K562 (cell line): ENCODE measurements around the gene VANGL1. TPM values are rescaled to one million over a fixed set of nuclear protein-coding genes. Genes with fewer than 3 reads are reported as not detected.
A peak's percentile ranks its signal among the peaks of the same experiment; 100 is the strongest.

Experiments used
- CGGBP1 ChIP-seq: fragments of 250-450 bp; sonication (Bioruptor Pico); IDR thresholded peaks from 2 replicates; pipeline ENCODE4 v1.9.0; 2021; ENCODE audit warnings: mild to moderate bottlenecking
- EGR1 ChIP-seq: fragments of 450-650 bp; conservative IDR thresholded peaks from 2 replicates; pipeline ENCODE4 v1.6.1; 2017; ENCODE audit warnings: mild to moderate bottlenecking
- FOSL1 ChIP-seq: fragments of 200-800 bp; sonication (Bioruptor generic); conservative IDR thresholded peaks from 2 replicates; pipeline ENCODE4 v1.6.1; 2016; ENCODE audit warnings: missing genetic modification characterization, missing compliant biosample characterization
- HDAC1 ChIP-seq, 2 experiments: fragments of 450-650 bp; IDR thresholded peaks; 2 replicates each; pipeline ENCODE4 v1.6.1; 2016 to 2017; ENCODE audit warnings: inconsistent platforms in 1 of 2, mild to moderate bottlenecking in 1 of 2, moderate library complexity in 1 of 2
- KLF1 ChIP-seq: fragments of 450-650 bp; IDR thresholded peaks from 2 replicates; pipeline ENCODE4 v1.6.1; 2016; ENCODE audit warnings: missing genetic modification characterization, missing compliant biosample characterization
- LCOR ChIP-seq: sonication (generic); formaldehyde crosslinking; IDR thresholded peaks from 2 replicates; pipeline ENCODE4 v1.8.0; 2022; ENCODE audit warnings: mild to moderate bottlenecking, missing genetic modification reagents
- MED1 ChIP-seq: sonication (generic); formaldehyde crosslinking; IDR thresholded peaks from 2 replicates; pipeline ENCODE4 v1.8.1; 2023; ENCODE audit warnings: missing genetic modification reagents, borderline replicate concordance
- MYBL2 ChIP-seq, 2 experiments: fragments of 450-650 bp in 1 of 2; sonication (generic) in 1 of 2; formaldehyde crosslinking in 1 of 2; IDR thresholded peaks; 2 replicates each; pipeline versions ENCODE4 v1.6.1 to v1.8.1; 2017 to 2022; ENCODE audit warnings: borderline replicate concordance in 1 of 2, inconsistent platforms in 1 of 2, low read depth in 1 of 2, mild to moderate bottlenecking in 1 of 2, missing genetic modification reagents in 1 of 2, moderate library complexity in 1 of 2
- NR3C1 ChIP-seq: sonication (generic); formaldehyde crosslinking; IDR thresholded peaks from 2 replicates; pipeline ENCODE4 v1.8.1; 2022; ENCODE audit warnings: missing genetic modification reagents
- PHTF2 ChIP-seq: fragments of 250-450 bp; sonication (Bioruptor Pico); IDR thresholded peaks from 2 replicates; pipeline ENCODE4 v1.5.0; 2021; ENCODE audit warnings: mild to moderate bottlenecking
- POLR2AphosphoS2 ChIP-seq: IDR thresholded peaks from 2 replicates; pipeline ENCODE4 v1.6.1; 2012; ENCODE audit warnings: low read length, improper control_type of control experiment
- RAD21 ChIP-seq, 2 experiments: fragments of 250-450 bp in 1 of 2; fragments of 450-650 bp in 1 of 2; sonication (Bioruptor Pico) in 1 of 2; formaldehyde crosslinking in 1 of 2; IDR thresholded peaks in 1 of 2; conservative IDR thresholded peaks in 1 of 2; 2 replicates each; pipeline versions ENCODE4 v1.4.0 to v1.8.0; 2020 to 2022; ENCODE audit warnings: mild to moderate bottlenecking in 2 of 2, moderate library complexity in 1 of 2
- RREB1 ChIP-seq: fragments of 250-450 bp; sonication (Bioruptor Pico); IDR thresholded peaks from 2 replicates; pipeline ENCODE4 v1.4.0; 2020
- SMARCA4 ChIP-seq: fragments of 450-650 bp; IDR thresholded peaks from 2 replicates; pipeline ENCODE4 v1.6.1; 2016
- SRSF9 ChIP-seq: fragments of 200-400 bp; formaldehyde crosslinking; IDR thresholded peaks from 2 replicates; pipeline ENCODE4 v1.6.1; 2017; ENCODE audit warnings: low read depth, low read length, borderline replicate concordance
- SUPT5H ChIP-seq: fragments of 450-650 bp; IDR thresholded peaks from 2 replicates; pipeline ENCODE4 v1.6.1; 2016
- TCF7 ChIP-seq: sonication (generic); IDR thresholded peaks from 2 replicates; pipeline ENCODE4 v1.6.1; 2016; ENCODE audit warnings: antibody characterized with exemption, borderline replicate concordance
- TFAP4 ChIP-seq: sonication (generic); formaldehyde crosslinking; IDR thresholded peaks from 2 replicates; pipeline ENCODE4 v1.8.0; 2022; ENCODE audit warnings: missing genetic modification reagents, mild to moderate bottlenecking, moderate library complexity, borderline replicate concordance
- U2AF2 ChIP-seq: fragments of 200-400 bp; formaldehyde crosslinking; optimal IDR thresholded peaks from 2 replicates; pipeline ENCODE3; 2017; ENCODE audit warnings: low read depth, mild to moderate bottlenecking, low read length
- ZNF146 ChIP-seq: IDR thresholded peaks from one replicate; pipeline ENCODE4 v1.6.1; 2018; ENCODE audit warnings: missing compliant biosample characterization; ENCODE audit not compliant: unreplicated experiment
- ZNF224 ChIP-seq: sonication (generic); formaldehyde crosslinking; IDR thresholded peaks from 2 replicates; pipeline ENCODE4 v1.8.0; 2022; ENCODE audit warnings: mild to moderate bottlenecking, missing genetic modification reagents
- ZNF431 ChIP-seq: sonication (generic); formaldehyde crosslinking; IDR thresholded peaks from 2 replicates; pipeline ENCODE4 v1.8.0; 2022; ENCODE audit warnings: mild to moderate bottlenecking, missing genetic modification reagents
- ZNF79 ChIP-seq: fragments of 250-450 bp; sonication (Bioruptor Pico); IDR thresholded peaks from 2 replicates; pipeline ENCODE4 v1.4.0; 2020; ENCODE audit warnings: low read depth, mild to moderate bottlenecking, moderate library complexity
- polyA plus RNA-seq, 8 experiments: library from polyadenylated mRNA; depleted of rRNA in 4 of 8; stranded (reverse) in 5 of 8; unstranded in 3 of 8; fragments of >200 nt; fragmentation: Nextera tagmentation in 2 of 8; fragmentation: Illumina TruSeq in 1 of 8; extraction: Ambion mirVana in 2 of 8; extraction: Trizol in 1 of 8; gene quantifications; 2 replicates each; pipeline versions ENCODE4 v1.2.1 to v1.2.3, GENCODE V29; 2011 to 2014; ENCODE audit warnings: inconsistent platforms in 1 of 8, missing spikeins in 1 of 8
- total RNA-seq, 7 experiments: library from RNA; depleted of rRNA in 6 of 7; stranded (reverse); fragments of >200 nt in 6 of 7; fragmentation: Illumina TruSeq in 2 of 7; extraction: Trizol in 2 of 7; gene quantifications; 2 replicates each; pipeline versions ENCODE4 v1.2.1 to v1.2.3, GENCODE V29; 2011 to 2021; ENCODE audit warnings: low replicate concordance in 1 of 7

VANGL1 gene
- total and polyA plus RNA-seq, 9 of the 15 experiments (the other 6 are each of a cell fraction or from before 2014, with no cell fraction given) = 0.90 to 12.8 (median 9.6) TPM

GRCh38 chr1:115669002-115669673 is 27.4 kb downstream of the VANGL1 start (continued):
- TF ChIP-seq ZNF79 (CRISPR knock-in tag) (no peak), MYBL2 (IDR thresholded peaks at IDR 0.05; ENCODE audit: low read depth) (no peak), MYBL2 (CRISPR knock-in tag; IDR thresholded peaks at IDR 0.05; ENCODE audit: borderline replicate concordance) (no peak), ZNF146 (no peak), EGR1 (peak; percentile 60; the same call in 1 of the 2 replicates), SMARCA4 (peak; percentile 89), RAD21 (CRISPR knock-in tag; conservative IDR thresholded peaks at IDR 0.05 in 1 of 2, IDR thresholded peaks at IDR 0.05 in 1 of 2) (0 out of 4 replicates have a peak, but pooled peaks of 1 of the 2 experiments have one; percentile 3), SRSF9 (no peak), KLF1 (tag) (no peak), MED1 (CRISPR knock-in tag) (no peak), ZNF224 (no peak), ZNF431 (no peak), RREB1 (CRISPR knock-in tag) (no peak), NR3C1 (CRISPR knock-in tag) (no peak), FOSL1 (tag) (peak; percentile 94), HDAC1 (IDR thresholded peaks at IDR 0.05) (no peak), CGGBP1 (CRISPR knock-in tag) (no peak), U2AF2 (no peak), LCOR (CRISPR knock-in tag) (no peak), PHTF2 (CRISPR knock-in tag) (no peak), SUPT5H (no peak), POLR2AphosphoS2 (no peak), TCF7 (no peak), TFAP4 (CRISPR knock-in tag) (no peak)
